SKM-1 treated with dmso at 0.1 percent for 144 hours (cell line): ENCODE data around the gene CLTC.

ENCODE experiments used
- DNase-seq: peaks from one replicate; lab custom pipeline; 2025; ENCODE audit not compliant: unreplicated experiment; lab: John Stamatoyannopoulos, UW

CLTC gene

DNA sequence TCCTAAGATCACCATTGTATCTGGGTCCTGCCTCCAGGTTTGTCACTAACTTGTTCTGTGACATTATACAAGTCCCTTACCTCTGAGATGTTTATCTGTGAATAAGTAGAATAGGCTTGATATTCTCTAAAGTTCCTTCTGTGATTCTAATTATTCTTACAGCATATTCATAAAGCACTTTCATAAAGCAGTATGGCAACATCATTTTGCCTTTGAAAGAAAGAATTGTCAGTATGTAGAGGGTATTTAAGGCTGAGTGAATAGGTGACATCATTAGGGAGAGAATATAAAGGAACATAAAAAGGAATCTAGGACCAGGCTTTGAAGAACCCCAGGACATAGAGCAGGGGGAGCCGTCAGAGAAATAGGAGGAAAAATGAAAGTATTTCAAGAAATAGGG lies 103.3 kb downstream of the CLTC start:
- DNase-seq, result no peak

DNA sequence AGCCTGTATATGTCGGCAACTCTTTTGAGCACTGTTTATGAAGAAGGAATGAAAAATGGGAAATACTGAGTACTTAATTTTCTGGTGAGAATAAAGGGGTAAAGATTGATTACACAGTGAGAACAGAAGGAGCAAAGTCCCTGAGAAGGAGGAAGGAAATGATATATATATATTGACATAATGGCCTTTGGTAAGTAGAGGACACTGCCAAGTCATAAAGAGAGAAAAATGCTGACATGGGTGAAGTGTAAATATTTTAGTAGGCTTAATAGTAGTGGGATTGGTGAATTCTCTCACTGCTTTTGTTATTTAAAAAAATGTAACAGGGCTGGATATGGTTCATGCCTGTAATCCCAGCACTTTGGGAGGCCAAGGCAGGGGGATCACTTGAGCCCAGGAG lies 103.9 kb downstream of the CLTC start:
- no peak for DNase-seq

DNA sequence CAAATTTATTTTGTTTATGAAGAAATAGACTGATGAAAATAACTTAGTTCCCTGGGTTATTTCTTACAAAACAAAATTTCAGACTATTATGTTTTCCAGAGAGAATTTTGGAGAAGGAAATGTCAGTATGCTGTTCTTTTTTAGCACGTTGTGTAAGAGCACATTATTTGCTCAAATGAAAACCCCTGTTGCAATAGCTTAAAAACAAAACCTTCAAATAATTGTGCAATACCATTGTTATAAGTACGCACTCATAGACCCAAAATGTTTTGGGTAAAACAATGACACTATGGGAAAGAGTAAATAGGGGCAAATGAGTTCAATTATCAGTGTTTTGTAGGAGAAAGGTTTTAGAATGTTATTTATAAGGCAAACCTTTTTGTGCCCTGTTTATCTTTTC lies 106.0 kb downstream of the CLTC start:
- peak; percentile 77 for DNase-seq

DNA sequence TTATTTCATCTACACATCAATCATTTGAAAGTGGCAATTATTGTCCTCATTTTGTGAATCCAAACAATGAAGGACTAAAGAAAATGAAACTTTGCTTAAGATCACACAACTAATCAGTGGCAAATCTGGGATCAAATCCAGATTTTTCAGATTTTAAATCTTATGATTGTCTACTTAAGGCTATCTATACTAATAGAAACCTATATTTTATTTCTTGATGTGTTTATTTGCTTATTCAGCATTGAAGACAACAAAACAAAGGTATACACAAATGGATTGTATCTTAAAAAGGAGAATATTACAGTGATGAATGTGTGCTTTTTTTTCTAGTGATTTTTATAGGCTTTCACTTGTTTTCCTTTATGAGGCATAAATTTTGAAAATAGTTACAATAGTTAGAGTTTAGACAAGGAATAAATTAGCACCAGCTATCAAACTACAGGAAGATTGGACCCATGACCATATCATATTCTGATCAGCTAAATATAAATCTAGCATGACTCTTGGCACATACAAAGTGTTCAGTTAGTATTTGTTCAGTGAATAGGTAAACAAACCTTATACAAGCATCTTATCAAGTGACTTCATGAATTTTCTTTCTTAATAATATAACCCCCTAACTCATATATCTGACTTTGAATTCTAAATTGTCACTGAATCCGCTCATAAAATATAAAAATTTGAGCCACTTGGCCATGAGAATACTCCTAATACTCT lies 108.3 kb downstream of the CLTC start:
- DNase-seq, result no peak

DNA sequence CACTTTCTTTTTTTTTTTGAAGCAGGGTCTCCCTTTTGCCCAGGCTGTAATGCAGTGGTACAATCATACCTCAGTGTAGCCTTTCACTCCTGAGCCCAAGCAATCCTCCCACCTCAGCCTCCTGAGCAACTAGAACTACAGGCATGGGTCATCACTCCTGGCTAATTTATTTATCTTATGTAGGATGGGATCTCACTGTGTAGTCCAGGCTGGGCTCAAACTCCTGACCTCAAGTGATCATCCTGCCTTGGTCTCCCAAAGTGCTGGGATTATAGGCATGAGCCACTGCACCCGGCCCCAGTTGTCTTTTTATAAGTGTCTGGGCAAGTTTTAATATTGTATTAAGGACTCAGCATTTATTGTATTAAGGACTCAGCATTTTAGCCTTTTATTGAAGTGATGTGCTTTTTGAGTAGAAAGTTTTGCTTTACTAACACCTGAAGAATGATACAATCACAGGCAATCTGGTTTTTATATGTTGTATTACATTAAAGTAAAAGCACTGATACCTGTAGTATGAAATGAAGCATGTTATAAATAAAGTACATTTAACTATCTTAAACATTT lies 110.7 kb downstream of the CLTC start:
- no peak for DNase-seq

DNA sequence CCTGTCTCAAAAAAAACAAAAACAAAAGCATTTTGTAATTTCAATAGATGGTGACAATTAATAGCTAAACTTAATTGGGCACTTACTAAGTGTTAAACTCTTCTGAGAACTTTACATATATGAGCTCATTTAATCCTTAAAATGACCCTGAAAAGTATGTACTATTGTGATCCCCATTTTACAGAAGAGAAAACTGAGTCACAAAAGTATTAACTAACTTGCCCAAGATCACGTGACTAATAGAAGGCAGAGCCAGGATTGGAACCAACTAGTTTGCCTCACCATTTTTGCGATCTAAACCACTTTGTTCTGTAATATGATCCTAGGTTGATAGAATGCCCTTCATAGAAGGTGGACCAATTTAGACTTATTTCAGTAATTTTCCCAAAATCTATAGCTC lies 114.0 kb downstream of the CLTC start:
- DNase-seq, result no peak

DNA sequence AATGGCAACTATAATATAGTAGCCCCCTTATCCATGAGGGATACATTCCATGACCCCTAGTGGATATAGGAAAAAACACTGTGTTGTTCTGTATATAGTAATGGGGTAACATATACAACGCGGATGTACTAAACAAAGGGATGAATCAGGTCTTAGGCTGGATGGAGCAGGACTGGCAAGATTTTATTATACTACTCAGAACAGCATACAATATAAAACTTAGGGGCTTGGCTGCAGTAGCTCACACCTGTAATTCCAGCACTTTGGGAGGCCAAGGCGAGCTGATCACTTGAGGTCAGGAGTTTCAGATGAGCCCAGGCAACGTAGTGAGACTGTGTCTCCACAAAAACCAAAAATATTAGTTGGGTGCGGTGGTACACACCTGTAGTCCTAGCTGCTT lies 114.5 kb downstream of the CLTC start:
- no peak for DNase-seq

DNA sequence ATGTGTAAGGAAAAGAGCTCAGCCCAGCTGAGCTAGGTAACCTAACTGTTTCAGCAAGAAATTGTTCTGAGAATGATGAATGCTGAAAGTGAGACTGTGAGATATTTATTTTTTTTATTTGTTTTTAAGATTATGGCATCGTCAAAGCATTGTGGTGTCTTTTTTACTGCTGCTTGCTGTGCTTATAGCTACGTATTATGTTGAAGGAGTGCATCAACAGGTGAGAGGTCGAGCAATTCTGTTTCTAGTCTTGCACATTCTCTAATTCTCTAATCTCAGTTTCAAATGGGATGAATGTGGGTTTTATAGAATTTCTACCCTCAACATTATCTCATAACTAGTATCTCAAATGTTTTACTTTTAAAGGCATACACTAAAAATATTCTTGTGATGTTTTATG lies 117.6 kb downstream of the CLTC start:
- DNase-seq, result no peak

DNA sequence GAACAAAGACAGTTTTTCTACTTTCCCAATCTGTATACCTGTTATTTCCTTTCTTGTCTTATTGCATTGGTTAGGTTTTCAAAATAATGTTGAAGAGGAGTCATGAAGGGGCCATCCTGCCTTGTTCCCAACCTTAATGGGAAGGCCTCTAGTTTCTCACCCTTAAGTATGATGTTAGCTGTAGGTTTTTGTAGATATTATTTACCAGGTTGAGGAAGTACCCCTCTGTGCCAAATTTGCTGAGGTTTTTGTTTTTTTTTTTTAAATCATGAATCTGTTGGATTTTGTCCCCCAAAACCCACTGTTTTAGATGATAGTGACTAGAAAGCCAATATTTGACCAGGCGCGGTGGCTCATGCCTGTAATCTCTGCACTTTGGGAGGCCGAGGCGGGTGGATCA lies 124.1 kb downstream of the CLTC start:
- no peak for DNase-seq

DNA sequence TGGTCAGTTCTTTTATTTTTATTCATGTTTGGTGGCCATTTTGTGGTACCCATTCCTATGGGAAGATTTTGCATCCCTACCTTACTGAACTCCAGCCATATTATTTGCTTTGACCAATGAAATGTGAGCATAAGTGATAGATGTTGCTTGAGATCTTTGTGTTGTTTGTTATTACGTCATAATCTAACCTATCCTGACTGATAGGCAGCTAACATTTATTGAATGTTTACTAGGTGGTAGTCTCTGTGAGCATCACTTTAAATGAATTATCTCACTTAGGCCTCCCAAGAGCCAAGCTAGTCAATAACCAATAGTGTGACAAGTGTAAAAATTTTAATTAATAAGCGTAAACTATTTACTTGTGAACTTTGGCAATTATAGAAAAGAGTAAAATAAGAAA lies 125.3 kb downstream of the CLTC start:
- no peak for DNase-seq
